ENCODE data around the gene CASP8AP2. TPM values are rescaled to one million over a fixed set of nuclear protein-coding genes. Genes with fewer than 3 reads are reported as not detected.

The CASP8AP2 gene
- total and polyA plus RNA-seq, 2 donors (not counting 1 experiment from before 2014, with no cell fraction given) = 10.8 to 13.4 TPM

- Histone ChIP-seq H3K4me2 (ENCODE audit: extremely low read depth, insufficient read depth, low read length) (no peak overlapping the region), H3K9ac (ENCODE audit: insufficient read depth, low read length) (no peak overlapping the region), H3K79me2 (ENCODE audit: control insufficient read depth, insufficient read depth, low read length) (no peaks in the 10 kb centered on the region), H4K20me1 (ENCODE audit: control insufficient read depth, extremely low read depth, insufficient read depth, low read length) (no peaks in the 10 kb centered on the region), H2AFZ (ENCODE audit: low read length) (no peak overlapping the region), H3K36me3 (ENCODE audit: control insufficient read depth, insufficient read depth, low read length) (no peaks in the 10 kb centered on the region), H3K27me3 (ENCODE audit: control insufficient read depth, insufficient read depth, low read length) (no peaks in the 10 kb centered on the region), H3K4me3 (replicated peaks in 1 of 4; ENCODE audit: control extremely low read depth in 1 of 4, insufficient read depth in 1 of 4, low read depth in 3 of 4, low read length in 4 of 4) (no peak overlapping the region), H3K27ac (ENCODE audit: insufficient read depth, low read length) (no peak overlapping the region), H3K4me1 (ENCODE audit: control insufficient read depth, extremely low read depth, insufficient read depth, low read length) (no peaks in the 10 kb centered on the region), H3K9me3 (ENCODE audit: control insufficient read depth, insufficient read depth, low read depth, low read length) (no peaks in the 10 kb centered on the region)
- no peak for TF ChIP-seq EZH2 (IDR thresholded peaks at IDR 0.05; ENCODE audit: low read length, missing control alignments)
- TF ChIP-seq, protein P1, sequence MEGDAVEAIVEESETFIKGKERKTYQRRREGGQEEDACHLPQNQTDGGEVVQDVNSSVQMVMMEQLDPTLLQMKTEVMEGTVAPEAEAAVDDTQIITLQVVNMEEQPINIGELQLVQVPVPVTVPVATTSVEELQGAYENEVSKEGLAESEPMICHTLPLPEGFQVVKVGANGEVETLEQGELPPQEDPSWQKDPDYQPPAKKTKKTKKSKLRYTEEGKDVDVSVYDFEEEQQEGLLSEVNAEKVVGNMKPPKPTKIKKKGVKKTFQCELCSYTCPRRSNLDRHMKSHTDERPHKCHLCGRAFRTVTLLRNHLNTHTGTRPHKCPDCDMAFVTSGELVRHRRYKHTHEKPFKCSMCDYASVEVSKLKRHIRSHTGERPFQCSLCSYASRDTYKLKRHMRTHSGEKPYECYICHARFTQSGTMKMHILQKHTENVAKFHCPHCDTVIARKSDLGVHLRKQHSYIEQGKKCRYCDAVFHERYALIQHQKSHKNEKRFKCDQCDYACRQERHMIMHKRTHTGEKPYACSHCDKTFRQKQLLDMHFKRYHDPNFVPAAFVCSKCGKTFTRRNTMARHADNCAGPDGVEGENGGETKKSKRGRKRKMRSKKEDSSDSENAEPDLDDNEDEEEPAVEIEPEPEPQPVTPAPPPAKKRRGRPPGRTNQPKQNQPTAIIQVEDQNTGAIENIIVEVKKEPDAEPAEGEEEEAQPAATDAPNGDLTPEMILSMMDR (conservative IDR thresholded peaks at IDR 0.05 in 1 of 2, IDR thresholded peaks at IDR 0.05 in 1 of 2; ENCODE audit: low read depth in 1 of 2, low read length in 2 of 2) = no peak
- DNase-seq (ENCODE audit: low read depth in 2 of 2) = no peak
Measured at GRCh38 chr6:89873721-89874120, 44.0 kb downstream of the CASP8AP2 start.

DNA sequence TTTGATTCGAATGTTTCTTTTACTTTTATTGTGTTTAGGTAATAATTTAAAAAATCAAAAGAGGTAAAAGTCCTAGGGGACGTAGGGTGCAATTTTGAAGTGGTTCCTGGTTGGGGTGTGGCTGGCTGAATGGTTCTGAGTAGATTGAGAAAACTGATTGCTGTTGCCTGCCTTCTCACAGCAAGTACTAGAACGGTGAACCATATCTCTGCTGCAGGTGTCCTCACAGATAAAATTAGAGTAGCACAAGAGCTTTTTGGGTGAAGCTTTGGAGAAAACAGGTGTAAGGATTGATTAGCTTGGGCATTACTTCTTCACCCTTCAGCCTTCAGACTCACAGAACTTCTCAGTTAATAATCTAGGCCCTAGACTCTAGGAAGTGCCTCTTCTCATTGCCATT lies 44.8 kb downstream of the CASP8AP2 start:
- no peak for DNase-seq (ENCODE audit: low read depth in 2 of 2)
- H3K36me3 ChIP-seq (ENCODE audit: control insufficient read depth, insufficient read depth, low read length) = no peaks in the 10 kb centered on the region
- no peak overlapping the region for H3K9ac ChIP-seq (ENCODE audit: insufficient read depth, low read length)
- H3K79me2 ChIP-seq (ENCODE audit: control insufficient read depth, insufficient read depth, low read length) = no peaks in the 10 kb centered on the region
- no peak overlapping the region for H2AFZ ChIP-seq (ENCODE audit: low read length)
- no peak overlapping the region for H3K4me3 ChIP-seq (replicated peaks in 1 of 4; ENCODE audit: control extremely low read depth in 1 of 4, insufficient read depth in 1 of 4, low read depth in 3 of 4, low read length in 4 of 4)
- no peak overlapping the region for H3K4me2 ChIP-seq (ENCODE audit: extremely low read depth, insufficient read depth, low read length)
- no peak overlapping the region for H3K27ac ChIP-seq (ENCODE audit: insufficient read depth, low read length)
- TF ChIP-seq, protein P1 (conservative IDR thresholded peaks at IDR 0.05 in 1 of 2, IDR thresholded peaks at IDR 0.05 in 1 of 2; ENCODE audit: low read depth in 1 of 2, low read length in 2 of 2) = no peak
- no peak for TF ChIP-seq EZH2 (IDR thresholded peaks at IDR 0.05; ENCODE audit: low read length, missing control alignments)
- H3K4me1 ChIP-seq (ENCODE audit: control insufficient read depth, extremely low read depth, insufficient read depth, low read length) = no peaks in the 10 kb centered on the region
- no peaks in the 10 kb centered on the region for H4K20me1 ChIP-seq (ENCODE audit: control insufficient read depth, extremely low read depth, insufficient read depth, low read length)
- no peaks in the 10 kb centered on the region for H3K27me3 ChIP-seq (ENCODE audit: control insufficient read depth, insufficient read depth, low read length)
- no peaks in the 10 kb centered on the region for H3K9me3 ChIP-seq (ENCODE audit: control insufficient read depth, insufficient read depth, low read depth, low read length)

DNA sequence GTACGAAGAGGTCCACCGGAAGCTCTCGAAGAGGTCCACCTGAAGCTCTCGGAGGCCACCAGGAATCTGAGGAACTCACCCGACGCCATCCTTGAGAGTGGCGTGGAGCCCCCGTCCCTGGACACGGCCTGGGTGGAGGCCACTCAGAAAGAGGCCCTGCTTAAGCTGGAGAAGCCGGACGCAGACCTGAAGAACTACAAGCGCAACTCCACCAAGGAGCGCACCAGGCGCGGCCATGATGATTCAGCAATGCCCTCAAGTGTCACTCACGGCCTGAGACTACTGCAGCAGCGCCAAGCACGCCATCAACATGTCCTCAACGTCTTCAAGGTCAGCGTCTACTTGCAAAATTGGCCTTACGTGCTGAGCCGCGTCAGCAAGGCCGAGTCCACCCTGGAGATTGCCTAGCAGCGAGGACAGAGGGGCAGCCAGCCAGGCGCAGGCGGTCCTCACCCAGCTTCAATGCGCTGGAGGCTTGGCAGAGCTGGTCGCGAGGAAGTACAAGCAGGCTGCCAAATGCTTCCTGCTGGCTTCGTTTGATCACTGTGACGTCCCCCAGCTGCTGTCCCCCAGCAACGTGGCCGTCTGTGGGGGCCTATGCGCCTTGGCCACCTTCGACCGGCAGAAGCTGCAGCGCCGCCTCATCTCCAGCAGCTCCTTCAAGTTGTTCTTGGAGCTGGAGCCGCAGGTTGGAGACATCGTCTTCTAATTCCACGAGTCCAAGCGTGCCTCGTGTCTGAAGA lies 56.9 kb downstream of the CASP8AP2 start:
- no peak for DNase-seq (ENCODE audit: low read depth in 2 of 2)
- H3K27me3 ChIP-seq (ENCODE audit: control insufficient read depth, insufficient read depth, low read length) = no peaks in the 10 kb centered on the region
- no peak overlapping the region for H2AFZ ChIP-seq (ENCODE audit: low read length)
- TF ChIP-seq, protein P1 (conservative IDR thresholded peaks at IDR 0.05 in 1 of 2, IDR thresholded peaks at IDR 0.05 in 1 of 2; ENCODE audit: low read depth in 1 of 2, low read length in 2 of 2) = no peak
- no peak for TF ChIP-seq EZH2 (IDR thresholded peaks at IDR 0.05; ENCODE audit: low read length, missing control alignments)
- no peaks in the 10 kb centered on the region for H3K9me3 ChIP-seq (ENCODE audit: control insufficient read depth, insufficient read depth, low read depth, low read length)
- H3K79me2 ChIP-seq (ENCODE audit: control insufficient read depth, insufficient read depth, low read length) = no peaks in the 10 kb centered on the region
- no peak overlapping the region for H3K4me3 ChIP-seq (replicated peaks in 1 of 4; ENCODE audit: control extremely low read depth in 1 of 4, insufficient read depth in 1 of 4, low read depth in 3 of 4, low read length in 4 of 4)
- H3K27ac ChIP-seq (ENCODE audit: insufficient read depth, low read length) = no peak overlapping the region
- no peaks in the 10 kb centered on the region for H3K36me3 ChIP-seq (ENCODE audit: control insufficient read depth, insufficient read depth, low read length)
- no peak overlapping the region for H3K9ac ChIP-seq (ENCODE audit: insufficient read depth, low read length)
- no peaks in the 10 kb centered on the region for H3K4me1 ChIP-seq (ENCODE audit: control insufficient read depth, extremely low read depth, insufficient read depth, low read length)
- no peak overlapping the region for H3K4me2 ChIP-seq (ENCODE audit: extremely low read depth, insufficient read depth, low read length)
- no peaks in the 10 kb centered on the region for H4K20me1 ChIP-seq (ENCODE audit: control insufficient read depth, extremely low read depth, insufficient read depth, low read length)
